ENCODE data around the gene BOLL.

GRCh38 chr2:197828464-197829135, 43.5 kb upstream of the BOLL start:
- TF ChIP-seq CTCF (conservative IDR thresholded peaks at IDR 0.05) (no peak), EZH2 (IDR thresholded peaks at IDR 0.05; ENCODE audit: low read depth) (no peak)

All from PC-9 (cell line).